ENCODE data around the gene ITFG1.

The ITFG1 gene

GRCh38 chr16:47460711-47461597, at the start of gene ITFG1, which contains the start of gene PHKB:
ITFG1 (minus strand) TSS chr16:47461063; CDS start chr16:47461045, 18 bp downstream.
PHKB (plus strand) TSS chr16:47461331; CDS start chr16:47461351, 20 bp downstream.
- DNase-seq: peak; percentile 96

- no peak for DNase-seq
These were observed 46.8 kb upstream of the ITFG1 start for GRCh38 chr16:47507701-47508100.

GRCh38 chr16:47506800-47507199, 45.9 kb upstream of the ITFG1 start:
- no peak for DNase-seq

DNA sequence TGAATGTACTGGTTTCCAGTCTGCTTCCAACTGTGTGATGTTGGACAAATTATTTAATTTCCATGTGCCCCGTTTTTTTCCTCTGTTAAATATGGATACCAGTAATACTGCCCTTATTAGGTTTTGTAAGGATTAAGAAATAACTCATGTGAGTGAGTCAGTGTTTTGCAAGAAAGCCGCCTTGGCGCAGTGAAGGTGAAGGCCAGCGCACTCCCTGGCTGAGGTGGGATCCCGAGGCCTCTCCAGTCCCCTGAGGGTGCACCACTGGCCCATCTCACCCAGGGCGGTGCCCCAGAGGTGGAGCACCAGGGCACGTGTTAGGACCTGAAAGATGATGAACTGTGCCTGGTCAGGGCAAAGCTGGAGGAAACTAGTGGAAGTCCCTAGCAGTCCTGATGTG, 43.7 kb upstream of the ITFG1 start:
- no peak for DNase-seq

DNA sequence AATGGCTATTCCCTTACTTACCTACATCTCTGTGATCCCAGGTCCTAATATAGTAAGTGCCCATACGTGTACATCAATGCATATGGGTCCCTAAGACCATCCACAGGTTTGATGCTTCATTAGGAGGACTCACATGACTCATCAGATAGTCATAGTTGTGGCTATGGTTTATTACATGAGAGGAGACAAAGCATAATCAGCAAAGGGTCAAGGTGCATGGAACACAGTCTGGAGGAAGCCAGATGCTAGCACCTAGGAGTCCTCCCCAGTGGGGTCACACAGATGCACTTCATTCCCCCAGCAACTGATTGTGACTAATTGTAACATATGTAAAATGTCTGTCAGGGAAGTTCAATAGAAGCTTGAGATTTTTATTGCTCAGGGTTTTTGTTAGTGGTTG, 43.1 kb upstream of the ITFG1 start:
- no peak for DNase-seq

GRCh38 chr16:47499700-47500264, 38.9 kb upstream of the ITFG1 start:
- no peak for DNase-seq

- DNase-seq: no peak
These were observed 38.3 kb upstream of the ITFG1 start for GRCh38 chr16:47499080-47499699.

DNA sequence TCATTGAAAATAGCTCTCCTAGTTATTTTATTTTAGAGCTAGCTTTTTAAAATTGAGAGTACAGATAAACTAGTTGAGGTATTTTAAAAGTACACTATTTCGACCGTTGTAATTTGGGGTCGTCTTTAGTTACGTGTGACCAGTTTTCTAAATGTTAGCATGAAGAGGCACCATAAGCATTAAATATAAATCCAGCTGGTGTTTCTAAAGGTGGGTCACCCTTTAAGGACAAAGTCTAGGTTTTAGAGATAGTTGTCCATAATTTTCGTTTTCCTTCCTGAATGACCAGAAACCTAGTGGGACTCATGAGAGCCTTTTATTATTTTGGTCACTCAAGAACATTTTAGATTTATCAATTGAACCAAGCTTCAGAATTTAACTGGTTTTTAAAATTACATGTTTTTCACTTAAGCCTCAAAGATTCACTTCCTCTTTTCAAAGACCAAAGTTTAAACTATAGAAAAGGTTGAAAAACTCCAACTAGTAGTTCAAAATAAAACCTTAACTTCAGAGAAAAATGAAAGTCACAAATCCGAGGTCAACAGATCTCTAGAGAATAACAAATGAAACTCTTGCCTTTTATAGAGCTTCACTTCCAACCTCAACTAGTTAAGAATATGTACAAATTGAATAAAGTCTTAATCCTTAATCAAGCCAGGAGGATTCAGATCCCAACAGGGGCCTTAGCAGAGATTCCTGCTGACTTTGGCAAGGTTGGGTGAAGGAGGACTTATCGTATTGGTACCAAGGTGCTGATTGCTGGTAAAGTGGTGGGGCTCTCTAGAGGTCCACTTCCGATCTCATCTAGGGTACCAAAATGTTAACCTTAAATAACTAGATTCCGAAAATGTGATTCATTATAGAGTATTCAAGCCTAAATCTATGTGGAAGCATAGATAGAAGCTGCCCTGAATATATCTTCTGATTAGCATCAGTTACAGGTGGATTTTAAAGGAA, 32.8 kb upstream of the ITFG1 start:
- DNase-seq: no peak

- DNase-seq: peak; percentile 38
These were observed 31.8 kb upstream of the ITFG1 start for GRCh38 chr16:47492428-47493377.

DNA sequence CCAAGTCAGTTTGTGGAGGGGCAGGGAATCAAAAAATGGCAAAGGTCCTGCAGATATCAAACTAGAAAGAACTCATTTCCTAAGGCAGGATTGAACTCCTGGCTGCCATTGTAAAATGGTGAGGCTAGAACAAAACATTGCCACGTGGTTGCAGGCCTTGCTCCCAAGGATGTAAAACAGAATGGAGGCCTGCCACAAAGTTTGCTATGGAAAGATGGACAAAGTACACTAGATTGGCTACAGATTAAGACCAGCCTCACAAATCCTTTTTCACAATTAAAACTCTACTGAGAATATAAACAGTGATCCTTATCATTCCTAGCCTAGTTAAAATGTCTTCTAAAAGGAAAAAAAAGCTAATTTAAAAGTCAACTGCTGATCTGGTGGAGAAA, 31.2 kb upstream of the ITFG1 start:
- DNase-seq: no peak

DNA sequence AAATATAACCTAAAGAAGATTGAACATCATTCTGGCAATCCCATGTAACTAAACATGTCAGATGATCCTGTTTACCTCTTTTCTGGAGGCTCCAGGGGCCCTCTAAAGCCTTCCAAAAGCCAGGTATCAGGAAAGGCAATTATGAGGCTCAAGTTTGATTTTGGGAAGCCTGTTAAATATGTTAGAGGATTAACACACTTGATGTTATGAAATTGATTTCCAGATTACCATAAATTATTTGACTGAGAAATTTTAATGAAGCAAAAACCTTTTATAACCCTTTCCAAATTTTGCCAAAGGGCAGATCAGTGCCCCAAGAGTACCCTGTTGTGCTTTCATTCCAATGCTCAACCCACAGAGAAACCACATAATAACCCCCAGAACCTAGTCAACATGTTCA, 29.6 kb upstream of the ITFG1 start:
- no peak for DNase-seq

- no peak for DNase-seq
These were observed 27.2 kb upstream of the ITFG1 start for GRCh38 chr16:47488051-47488450.

- no peak for DNase-seq
These were observed 26.0 kb upstream of the ITFG1 start for GRCh38 chr16:47486856-47487255.

GRCh38 chr16:47483616-47484015, 22.8 kb upstream of the ITFG1 start:
- no peak for DNase-seq

- DNase-seq: no peak
These were observed 21.0 kb upstream of the ITFG1 start for GRCh38 chr16:47481698-47482374.

- DNase-seq: no peak
These were observed 19.5 kb upstream of the ITFG1 start for GRCh38 chr16:47480410-47480809.

DNA sequence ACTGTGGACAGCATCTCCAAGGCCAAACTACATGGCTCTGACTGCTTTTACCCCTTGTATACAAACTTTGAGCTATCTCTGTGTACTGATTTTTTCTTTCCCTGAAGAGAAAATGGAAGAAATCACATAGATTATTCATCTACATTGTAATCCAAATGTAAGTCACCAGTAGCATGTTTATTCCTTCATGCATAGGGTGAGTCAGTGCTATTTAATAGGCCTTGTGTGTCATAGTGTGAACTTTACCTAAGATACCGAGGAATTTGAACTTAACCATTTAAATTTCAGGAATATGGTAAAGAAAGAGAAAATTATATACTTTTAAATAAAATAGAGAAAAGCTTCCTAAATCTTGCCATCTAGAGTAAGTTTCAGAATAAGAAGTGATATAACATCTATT, 16.8 kb upstream of the ITFG1 start:
- no peak for DNase-seq

DNA sequence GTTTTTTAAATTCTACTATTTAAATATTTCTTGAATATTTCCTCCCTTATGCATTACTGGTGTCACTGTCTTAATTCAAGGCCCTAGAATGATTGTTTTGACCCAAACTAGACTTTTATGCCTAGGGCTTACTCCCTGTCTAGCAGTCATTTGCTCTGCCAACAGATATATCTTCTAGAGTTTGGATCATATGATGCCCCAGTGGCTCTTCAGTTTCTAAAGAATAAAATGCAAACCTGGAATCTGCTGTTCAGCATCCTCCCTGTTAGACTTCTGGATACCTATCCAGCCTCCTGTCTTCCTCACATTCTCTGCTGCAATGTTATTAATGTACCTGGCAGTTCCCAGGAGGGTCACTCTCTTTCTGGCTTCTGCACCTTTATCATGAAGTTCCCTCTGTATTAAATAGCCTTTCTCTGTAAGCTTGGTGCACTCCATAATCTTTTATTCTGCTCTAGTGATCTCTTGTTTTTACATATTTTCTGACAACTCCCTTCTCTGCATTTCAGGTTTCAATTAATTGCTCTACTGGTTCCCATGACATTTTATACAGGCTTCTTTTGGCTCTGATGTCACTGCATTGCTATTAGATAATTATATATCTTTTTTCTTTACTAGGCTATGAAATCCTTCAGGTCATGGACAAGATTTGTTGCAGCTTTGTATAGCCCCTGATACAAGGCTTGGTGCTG, 15.9 kb upstream of the ITFG1 start:
- DNase-seq: no peak

- DNase-seq: no peak
These were observed 14.9 kb upstream of the ITFG1 start for GRCh38 chr16:47475786-47476185.

DNA sequence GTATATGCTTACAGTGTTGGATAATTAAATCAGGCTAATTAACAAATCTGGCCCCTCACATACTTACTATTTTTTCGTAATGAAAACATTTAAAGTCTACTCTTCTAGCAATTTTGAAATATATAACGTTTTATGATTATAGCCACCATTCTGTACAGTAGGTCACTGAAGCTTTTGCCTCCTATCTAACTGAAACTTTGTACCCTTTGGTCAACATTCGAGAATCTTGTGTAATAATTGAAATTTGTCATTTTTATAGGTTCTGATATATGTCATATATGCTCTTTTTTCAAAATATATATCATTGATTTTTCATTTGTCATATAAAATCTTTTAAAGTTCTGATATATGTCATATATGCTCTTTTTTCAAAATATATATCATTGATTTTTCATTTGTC, 12.9 kb upstream of the ITFG1 start:
- DNase-seq: no peak
